ENCODE data around the gene CEP85. TPM values are rescaled to one million over a fixed set of nuclear protein-coding genes. Genes with fewer than 3 reads are reported as not detected.

Gene CEP85, protein sequence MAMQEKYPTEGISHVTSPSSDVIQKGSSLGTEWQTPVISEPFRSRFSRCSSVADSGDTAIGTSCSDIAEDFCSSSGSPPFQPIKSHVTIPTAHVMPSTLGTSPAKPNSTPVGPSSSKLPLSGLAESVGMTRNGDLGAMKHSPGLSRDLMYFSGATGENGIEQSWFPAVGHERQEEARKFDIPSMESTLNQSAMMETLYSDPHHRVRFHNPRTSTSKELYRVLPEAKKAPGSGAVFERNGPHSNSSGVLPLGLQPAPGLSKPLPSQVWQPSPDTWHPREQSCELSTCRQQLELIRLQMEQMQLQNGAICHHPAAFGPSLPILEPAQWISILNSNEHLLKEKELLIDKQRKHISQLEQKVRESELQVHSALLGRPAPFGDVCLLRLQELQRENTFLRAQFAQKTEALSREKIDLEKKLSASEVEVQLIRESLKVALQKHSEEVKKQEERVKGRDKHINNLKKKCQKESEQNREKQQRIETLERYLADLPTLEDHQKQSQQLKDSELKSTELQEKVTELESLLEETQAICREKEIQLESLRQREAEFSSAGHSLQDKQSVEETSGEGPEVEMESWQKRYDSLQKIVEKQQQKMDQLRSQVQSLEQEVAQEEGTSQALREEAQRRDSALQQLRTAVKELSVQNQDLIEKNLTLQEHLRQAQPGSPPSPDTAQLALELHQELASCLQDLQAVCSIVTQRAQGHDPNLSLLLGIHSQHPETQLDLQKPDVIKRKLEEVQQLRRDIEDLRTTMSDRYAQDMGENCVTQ
- 14.7 TPM for polyA plus RNA-seq (2012; ENCODE audit: missing spikeins)

DNA sequence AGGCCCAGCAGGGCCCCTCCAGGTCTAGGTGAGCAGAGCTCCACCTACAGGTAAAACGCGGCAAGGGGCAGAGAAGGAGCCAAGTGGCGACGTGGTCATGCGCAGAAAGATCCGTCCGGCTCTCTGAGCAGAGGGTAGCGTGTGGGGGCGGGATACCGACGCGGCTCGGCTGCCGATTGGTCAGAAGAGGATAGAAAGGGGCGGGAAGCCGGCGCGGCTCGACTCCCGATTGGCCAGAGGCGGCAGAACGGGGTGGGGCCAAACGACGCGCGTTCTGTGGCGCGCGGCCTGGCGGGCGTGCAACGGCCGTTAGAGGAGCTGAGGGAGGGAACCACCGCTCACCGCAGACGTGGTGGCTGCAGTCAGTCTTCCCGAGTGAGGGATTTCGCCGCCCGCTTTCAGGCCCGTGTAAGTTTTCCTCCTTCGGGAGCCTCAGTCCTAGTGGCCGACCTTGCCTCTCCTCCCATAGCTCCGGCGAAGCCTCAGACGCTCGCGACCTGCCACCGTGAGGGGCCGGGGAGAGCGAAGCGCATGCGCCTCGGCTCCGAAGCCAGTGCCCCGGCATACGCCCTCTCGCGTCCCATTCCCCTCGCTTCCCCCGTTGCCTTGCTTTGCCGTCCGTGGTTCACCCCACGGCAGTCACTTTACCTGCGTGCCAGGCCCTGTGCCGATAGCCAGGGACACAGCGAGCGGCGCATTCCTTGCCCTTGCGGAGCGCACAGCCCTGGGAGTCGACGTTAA, at the start of gene CEP85:
Gene CEP85, plus strand, starts transcription at position 298 of the 741 bp plus-strand sequence. CDS start 5,584 bp downstream, outside the sequence.
- DNase-seq (ENCODE audit: insufficient read length) (peak; percentile 97), FAIRE-seq (peak; percentile 100)
- TF ChIP-seq POLR2A (IDR thresholded peaks at IDR 0.05; ENCODE audit: low read depth, low read length) (peak; percentile 89), TAF1 (IDR thresholded peaks at IDR 0.05; ENCODE audit: borderline replicate concordance, low read depth, low read length) (peak; percentile 39; the same call in 1 of the 2 replicates), POLR2AphosphoS5 (IDR thresholded peaks at IDR 0.05; ENCODE audit: low read depth, low read length) (peak; percentile 88)

DNA sequence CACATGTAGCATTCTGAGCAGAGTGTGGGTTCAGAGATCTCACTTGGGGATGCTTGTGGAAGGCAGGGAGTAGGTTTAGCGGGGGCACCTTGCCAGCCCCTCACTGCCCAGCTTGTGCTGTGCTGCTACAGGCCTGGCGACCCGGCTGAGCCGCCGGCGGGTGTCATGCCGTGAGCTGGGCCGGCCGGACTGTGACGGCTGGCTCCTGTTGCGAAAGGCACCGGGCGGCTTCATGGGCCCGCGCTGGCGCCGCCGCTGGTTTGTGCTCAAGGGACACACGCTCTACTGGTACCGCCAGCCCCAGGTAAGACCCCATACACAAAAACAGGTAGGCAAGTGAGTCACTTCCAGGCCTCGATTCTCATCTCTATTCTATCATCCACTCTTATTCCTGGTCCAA, 49.1 kb upstream of the CEP85 start:
- no peak for DNase-seq (ENCODE audit: insufficient read length)
- TF ChIP-seq POLR2A (IDR thresholded peaks at IDR 0.05; ENCODE audit: low read depth, low read length) (no peak), TAF1 (IDR thresholded peaks at IDR 0.05; ENCODE audit: borderline replicate concordance, low read depth, low read length) (no peak), POLR2AphosphoS5 (IDR thresholded peaks at IDR 0.05; ENCODE audit: low read depth, low read length) (no peak)
- no peak for FAIRE-seq

DNA sequence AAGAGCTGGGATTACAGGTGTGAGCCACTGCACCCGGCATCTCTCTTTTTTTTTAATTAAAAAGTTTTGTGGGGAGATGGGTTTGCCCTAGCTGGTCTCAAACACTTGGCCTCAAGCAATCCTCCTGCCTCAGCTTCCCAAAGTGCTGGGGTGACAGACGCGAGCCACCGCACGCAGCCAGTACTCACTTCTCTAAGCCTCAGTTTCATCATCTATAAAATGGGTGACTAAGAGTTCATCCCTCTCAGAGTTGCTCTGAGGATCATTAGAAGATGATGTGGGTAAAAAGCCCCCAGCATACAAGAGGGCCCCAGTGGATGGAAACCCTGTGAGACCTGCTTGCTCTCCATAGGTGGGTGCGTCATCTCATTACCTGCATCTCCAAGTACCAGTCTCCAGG, 46.1 kb upstream of the CEP85 start:
- no peak for DNase-seq (ENCODE audit: insufficient read length)
- TF ChIP-seq TAF1 (IDR thresholded peaks at IDR 0.05; ENCODE audit: borderline replicate concordance, low read depth, low read length) (no peak), POLR2AphosphoS5 (IDR thresholded peaks at IDR 0.05; ENCODE audit: low read depth, low read length) (no peak), POLR2A (IDR thresholded peaks at IDR 0.05; ENCODE audit: low read depth, low read length) (no peak)
- FAIRE-seq = no peak

DNA sequence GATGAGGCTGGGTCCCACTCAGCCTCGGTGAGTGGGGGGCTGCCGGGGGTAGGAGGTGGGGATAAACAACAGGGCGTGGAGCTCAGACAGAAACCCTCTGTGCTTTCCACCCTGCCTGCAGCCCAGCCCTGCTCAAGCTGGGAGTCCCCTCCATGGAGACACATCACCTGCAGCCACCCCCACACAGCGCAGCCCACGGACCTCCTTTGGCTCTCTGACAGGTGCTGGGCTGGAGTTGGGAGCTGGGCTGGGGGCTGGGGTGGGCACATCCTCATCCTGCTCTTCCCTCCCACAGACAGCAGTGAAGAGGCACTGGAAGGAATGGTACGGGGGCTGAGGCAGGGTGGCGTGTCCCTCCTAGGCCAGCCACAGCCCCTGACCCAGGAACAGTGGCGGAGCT, 45.5 kb upstream of the CEP85 start:
- no peak for TF ChIP-seq POLR2A (IDR thresholded peaks at IDR 0.05; ENCODE audit: low read depth, low read length)
- no peak for TF ChIP-seq POLR2AphosphoS5 (IDR thresholded peaks at IDR 0.05; ENCODE audit: low read depth, low read length)
- TF ChIP-seq TAF1 (IDR thresholded peaks at IDR 0.05; ENCODE audit: borderline replicate concordance, low read depth, low read length) = no peak
- FAIRE-seq = no peak
- DNase-seq (ENCODE audit: insufficient read length) = no peak

DNA sequence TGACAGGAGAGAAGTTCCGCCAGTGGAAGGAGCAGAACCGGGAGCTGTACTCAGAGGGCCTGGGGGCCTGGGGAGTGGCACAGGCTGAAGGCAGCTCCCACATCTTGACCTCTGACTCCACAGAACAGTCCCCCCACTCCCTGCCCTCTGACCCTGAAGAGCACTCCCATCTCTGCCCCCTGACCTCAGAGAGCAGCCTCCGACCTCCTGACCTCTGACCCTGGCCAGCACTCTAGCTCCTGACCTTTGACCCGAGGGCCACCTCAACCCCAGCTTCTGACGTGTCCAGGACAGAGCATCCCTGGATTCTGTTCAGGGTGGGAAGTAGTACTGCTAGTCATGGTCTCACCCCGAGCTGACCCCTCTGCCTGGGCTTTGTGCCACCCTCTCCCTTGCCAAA, 44.7 kb upstream of the CEP85 start:
- DNase-seq (ENCODE audit: insufficient read length) (no peak), FAIRE-seq (no peak)
- TF ChIP-seq POLR2AphosphoS5 (IDR thresholded peaks at IDR 0.05; ENCODE audit: low read depth, low read length) (no peak), TAF1 (IDR thresholded peaks at IDR 0.05; ENCODE audit: borderline replicate concordance, low read depth, low read length) (no peak), POLR2A (IDR thresholded peaks at IDR 0.05; ENCODE audit: low read depth, low read length) (no peak)

DNA sequence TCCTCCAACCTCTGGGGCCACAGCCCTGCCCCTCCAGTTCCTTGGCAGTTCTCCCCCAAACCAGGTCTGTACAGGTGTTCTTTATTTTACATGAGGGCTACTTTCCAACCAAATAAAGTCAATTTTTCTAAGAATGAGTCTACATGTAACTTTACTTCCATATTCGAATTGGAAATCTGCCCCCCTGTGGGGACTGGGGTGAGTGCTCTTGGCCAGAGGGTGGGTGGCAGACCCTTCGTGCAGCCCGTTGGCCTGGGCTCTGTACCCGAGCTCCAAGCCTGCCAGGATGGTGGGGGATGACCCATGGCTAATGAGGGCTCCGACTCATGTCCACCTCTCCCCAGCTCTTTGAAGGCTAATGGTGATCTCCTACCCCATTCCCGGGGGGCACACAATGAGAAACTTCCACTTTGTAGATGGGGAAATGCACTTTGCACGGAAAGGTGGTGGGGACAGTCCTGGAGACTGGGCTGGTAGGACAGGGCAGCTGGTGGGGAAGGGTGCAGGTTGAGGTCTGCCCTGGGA, 44.2 kb upstream of the CEP85 start:
- no peak for FAIRE-seq
- no peak for DNase-seq (ENCODE audit: insufficient read length)
- TF ChIP-seq TAF1 (IDR thresholded peaks at IDR 0.05; ENCODE audit: borderline replicate concordance, low read depth, low read length) (no peak), POLR2A (IDR thresholded peaks at IDR 0.05; ENCODE audit: low read depth, low read length) (no peak), POLR2AphosphoS5 (IDR thresholded peaks at IDR 0.05; ENCODE audit: low read depth, low read length) (no peak)

DNA sequence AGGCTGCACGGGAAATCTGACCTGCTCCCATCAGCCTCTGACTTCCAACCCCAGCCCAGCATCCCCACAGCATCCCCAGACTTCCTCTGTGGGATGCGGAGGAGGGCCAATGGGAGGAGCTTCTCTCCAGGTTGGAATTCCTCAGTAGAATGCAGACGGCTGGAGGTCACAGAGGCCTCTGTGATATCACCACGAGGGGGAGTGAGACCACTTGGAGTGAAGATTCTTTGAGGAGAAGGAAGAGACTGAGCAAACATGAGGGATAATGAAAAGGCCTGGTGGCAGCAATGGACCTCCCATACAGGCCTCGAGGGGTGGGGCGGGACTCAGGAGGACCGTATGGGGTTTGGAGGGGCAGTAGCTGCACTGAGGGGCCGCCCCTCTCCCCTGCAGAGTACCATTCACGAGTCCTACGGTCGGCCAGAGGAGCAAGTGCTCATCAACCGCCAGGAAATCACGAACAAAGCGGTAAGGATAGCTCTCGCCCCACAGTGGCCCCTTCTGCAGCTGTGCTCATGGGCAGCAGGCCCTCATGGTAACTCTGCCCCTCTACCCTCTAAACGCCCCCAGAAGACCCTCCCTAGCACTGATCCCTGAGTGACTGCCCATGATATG, 43.5 kb upstream of the CEP85 start, which contains the start of gene CATSPER4:
Gene CATSPER4, plus strand, starts transcription at position 230 of the 615 bp plus-strand sequence. Its CDS starts 26 bp downstream, at position 256.
- FAIRE-seq (no peak), DNase-seq (ENCODE audit: insufficient read length) (no peak)
- TF ChIP-seq TAF1 (IDR thresholded peaks at IDR 0.05; ENCODE audit: borderline replicate concordance, low read depth, low read length) (no peak), POLR2A (IDR thresholded peaks at IDR 0.05; ENCODE audit: low read depth, low read length) (no peak), POLR2AphosphoS5 (IDR thresholded peaks at IDR 0.05; ENCODE audit: low read depth, low read length) (no peak)

DNA sequence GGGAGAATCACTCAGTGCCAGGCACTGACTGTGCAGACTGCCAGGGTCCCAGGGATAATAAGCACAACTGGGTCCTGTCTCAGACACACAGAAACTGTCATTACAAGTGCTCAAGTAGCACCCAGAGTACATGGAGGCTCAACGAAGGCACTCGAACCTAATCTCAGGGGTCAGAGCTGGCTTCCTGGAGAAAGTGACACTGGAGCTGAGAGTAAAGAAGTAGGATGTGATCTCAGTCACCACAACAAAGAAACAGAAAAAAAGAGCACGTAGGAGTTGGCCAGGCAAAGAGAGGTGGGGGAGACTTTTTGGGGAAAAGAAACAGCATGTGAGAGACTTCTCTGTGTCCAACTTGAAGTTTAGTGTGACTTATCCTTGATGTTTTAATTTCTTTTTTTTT, 42.3 kb upstream of the CEP85 start:
- no peak for DNase-seq (ENCODE audit: insufficient read length)
- TF ChIP-seq POLR2AphosphoS5 (IDR thresholded peaks at IDR 0.05; ENCODE audit: low read depth, low read length) (no peak), POLR2A (IDR thresholded peaks at IDR 0.05; ENCODE audit: low read depth, low read length) (no peak), TAF1 (IDR thresholded peaks at IDR 0.05; ENCODE audit: borderline replicate concordance, low read depth, low read length) (no peak)
- FAIRE-seq = no peak

DNA sequence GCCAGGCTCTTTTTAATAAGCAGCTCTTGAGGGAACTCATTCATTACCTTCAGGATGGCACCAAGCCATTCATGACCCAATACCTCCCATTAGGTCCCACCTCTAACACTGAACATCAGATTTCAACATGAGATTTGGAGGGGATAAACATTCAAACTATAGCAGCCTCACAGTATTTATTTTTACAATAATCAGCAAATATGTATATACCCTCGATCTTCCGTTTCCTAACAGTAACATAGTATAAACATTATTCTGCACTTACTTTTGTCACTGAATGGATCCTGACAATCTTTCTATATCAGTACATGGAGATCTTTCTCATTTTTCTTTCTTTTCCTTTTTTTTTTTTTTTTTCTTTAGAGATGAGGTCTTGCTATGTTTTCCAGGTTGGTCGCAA, 38.2 kb upstream of the CEP85 start:
- TF ChIP-seq POLR2A (IDR thresholded peaks at IDR 0.05; ENCODE audit: low read depth, low read length) (no peak), POLR2AphosphoS5 (IDR thresholded peaks at IDR 0.05; ENCODE audit: low read depth, low read length) (no peak), TAF1 (IDR thresholded peaks at IDR 0.05; ENCODE audit: borderline replicate concordance, low read depth, low read length) (no peak)
- no peak for FAIRE-seq

DNA sequence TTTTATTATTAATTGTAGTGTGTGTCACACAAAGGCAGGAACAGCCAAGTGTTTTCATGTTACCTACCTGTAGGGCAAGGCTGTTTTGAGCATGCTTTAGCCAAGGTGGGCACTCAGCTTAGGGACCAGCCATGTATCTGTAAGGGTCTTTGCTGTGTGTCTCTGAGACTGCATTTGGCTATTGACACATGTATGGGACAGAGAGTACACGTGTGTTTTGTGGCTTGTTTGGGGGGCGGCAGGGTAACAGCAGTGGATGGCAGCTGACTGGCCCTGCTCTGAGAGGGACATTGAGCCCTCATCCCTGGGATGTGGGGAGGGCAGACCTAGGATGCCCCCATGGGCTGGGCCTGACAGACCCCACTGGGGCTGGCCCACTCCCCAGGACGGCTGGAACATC, 36.7 kb upstream of the CEP85 start:
- TF ChIP-seq POLR2AphosphoS5 (IDR thresholded peaks at IDR 0.05; ENCODE audit: low read depth, low read length) (no peak), POLR2A (IDR thresholded peaks at IDR 0.05; ENCODE audit: low read depth, low read length) (no peak), TAF1 (IDR thresholded peaks at IDR 0.05; ENCODE audit: borderline replicate concordance, low read depth, low read length) (no peak)
- no peak for FAIRE-seq
- no peak for DNase-seq (ENCODE audit: insufficient read length)

More for the DNA sequence above, 38.2 kb upstream of the CEP85 start:
- no peak for DNase-seq (ENCODE audit: insufficient read length)

All from GM12892 (cell line).